H9 (cell line): ENCODE measurements around the gene PRR35. TPM values are rescaled to one million over a fixed set of nuclear protein-coding genes. Genes with fewer than 3 reads are reported as not detected.

Source experiments
- DNase-seq: peaks from one replicate; pipeline ENCODE4 v3.0.0-alpha.2; 2017
- H2AFZ ChIP-seq: one replicate; pipeline ENCODE4 v1.6.1; 2013; ENCODE audit warnings: mild to moderate bottlenecking, low read length, control low read depth, moderate library complexity
- H2AK5ac ChIP-seq: 2 replicates; pipeline ENCODE4 v1.6.1; 2013; ENCODE audit warnings: low read length, control low read depth, mixed read lengths; ENCODE audit not compliant: insufficient read length
- H2BK120ac ChIP-seq: one replicate; pipeline ENCODE4 v1.6.1; 2013; ENCODE audit warnings: low read depth, mild to moderate bottlenecking, low read length, control low read depth, inconsistent platforms; ENCODE audit not compliant: poor library complexity, severe bottlenecking
- H2BK12ac ChIP-seq: 2 replicates; pipeline ENCODE4 v1.6.1; 2013; ENCODE audit warnings: low read length, control low read depth, mixed read lengths, low read depth; ENCODE audit not compliant: insufficient read length
- H2BK15ac ChIP-seq: 2 replicates; pipeline ENCODE4 v1.6.1; 2013; ENCODE audit warnings: low read depth, low read length, control low read depth
- H2BK20ac ChIP-seq: one replicate; pipeline ENCODE4 v1.6.1; 2013; ENCODE audit warnings: low read depth, mild to moderate bottlenecking, low read length, control low read depth, inconsistent platforms; ENCODE audit not compliant: poor library complexity, severe bottlenecking
- H2BK5ac ChIP-seq: 2 replicates; pipeline ENCODE4 v1.6.1; 2013; ENCODE audit warnings: low read length, control low read depth, mixed read lengths; ENCODE audit not compliant: insufficient read length
- H3K14ac ChIP-seq: 2 replicates; pipeline ENCODE4 v1.6.1; 2013; ENCODE audit warnings: low read length, control low read depth; ENCODE audit not compliant: insufficient read depth
- H3K18ac ChIP-seq: 2 replicates; pipeline ENCODE4 v1.6.1; 2013; ENCODE audit warnings: low read depth, mild to moderate bottlenecking, mixed read lengths, low read length, control low read depth; ENCODE audit not compliant: insufficient read length
- H3K23ac ChIP-seq: 2 replicates; pipeline ENCODE4 v1.6.1; 2013; ENCODE audit warnings: low read length, control low read depth, mixed read lengths, low read depth; ENCODE audit not compliant: insufficient read length
- H3K23me2 ChIP-seq: 2 replicates; pipeline ENCODE4 v1.6.1; 2013; ENCODE audit warnings: low read depth, mild to moderate bottlenecking, mixed read lengths, low read length, control low read depth; ENCODE audit not compliant: insufficient read length, poor library complexity, severe bottlenecking
- H3K27ac ChIP-seq: 2 replicates; pipeline ENCODE4 v1.5.1; 2013; ENCODE audit warnings: low read length, control low read depth, mixed read lengths, low read depth; ENCODE audit not compliant: insufficient read length
- H3K27me3 ChIP-seq: 2 replicates; pipeline ENCODE4 v1.6.1; 2013; ENCODE audit warnings: low read length, control low read depth, inconsistent platforms; ENCODE audit not compliant: insufficient read depth
- H3K4ac ChIP-seq: 2 replicates; pipeline ENCODE4 v1.6.1; 2013; ENCODE audit warnings: low read depth, mild to moderate bottlenecking, control low read depth, inconsistent platforms, low read length, moderate library complexity
- H3K4me1 ChIP-seq: 2 replicates; pipeline ENCODE4 v1.6.1; 2013; ENCODE audit warnings: low read length, control low read depth, inconsistent platforms; ENCODE audit not compliant: insufficient read depth
- H3K4me2 ChIP-seq: 2 replicates; pipeline ENCODE4 v1.6.1; 2013; ENCODE audit warnings: low read length, control low read depth, mixed read lengths; ENCODE audit not compliant: insufficient read length, insufficient read depth
- H3K56ac ChIP-seq: 2 replicates; pipeline ENCODE4 v1.6.1; 2013; ENCODE audit warnings: low read depth, mild to moderate bottlenecking, mixed read lengths, low read length, control low read depth; ENCODE audit not compliant: insufficient read length
- H3K79me1 ChIP-seq: 2 replicates; pipeline ENCODE4 v1.6.1; 2013; ENCODE audit warnings: low read depth, mild to moderate bottlenecking, moderate library complexity, low read length, control low read depth, inconsistent platforms; ENCODE audit not compliant: insufficient read depth, poor library complexity, severe bottlenecking
- H3K79me2 ChIP-seq: 2 replicates; pipeline ENCODE4 v1.6.1; 2013; ENCODE audit warnings: low read length, control low read depth, inconsistent platforms; ENCODE audit not compliant: insufficient read depth
- H3K9ac ChIP-seq: 2 replicates; pipeline ENCODE4 v1.6.1; 2013; ENCODE audit warnings: low read length, control low read depth, mixed read lengths; ENCODE audit not compliant: insufficient read length; ENCODE audit errors: extremely low read depth
- H3K9me3 ChIP-seq: one replicate; pipeline ENCODE4 v1.6.1; 2013; ENCODE audit warnings: low read depth, low read length, inconsistent platforms; ENCODE audit not compliant: control insufficient read depth
- H3T11ph ChIP-seq: one replicate; pipeline ENCODE4 v1.6.1; 2013; ENCODE audit warnings: mild to moderate bottlenecking, low read length, control low read depth, inconsistent platforms
- H4K20me1 ChIP-seq: one replicate; pipeline ENCODE4 v1.6.1; 2013; ENCODE audit not compliant: control insufficient read depth, insufficient read length, insufficient read depth
- H4K5ac ChIP-seq: 2 replicates; pipeline ENCODE4 v1.6.1; 2013; ENCODE audit warnings: low read depth, mild to moderate bottlenecking, mixed read lengths, low read length, control low read depth; ENCODE audit not compliant: insufficient read length
- H4K8ac ChIP-seq: replicated peaks from 2 replicates; pipeline ENCODE4 v1.6.1; 2013; ENCODE audit warnings: low read length, control low read depth, mixed read lengths, low read depth; ENCODE audit not compliant: insufficient read length
- H4K91ac ChIP-seq: 2 replicates; pipeline ENCODE4 v1.6.1; 2013; ENCODE audit warnings: low read depth, mild to moderate bottlenecking, moderate library complexity, mixed read lengths, low read length, control low read depth; ENCODE audit not compliant: insufficient read length
- H3K27ac Mint-ChIP-seq, 3 experiments: 2 replicates in 2 of 3; 3 replicates in 1 of 3; pipeline ENCODE4 v1.8.0; 2020 to 2021; ENCODE audit warnings: mixed read lengths in 3 of 3, mild to moderate bottlenecking in 1 of 3, moderate library complexity in 1 of 3
- H3K27me3 Mint-ChIP-seq: 2 replicates; pipeline ENCODE4 v1.8.0; 2021; ENCODE audit warnings: low read depth, mild to moderate bottlenecking, moderate library complexity, mixed read lengths
- H3K36me3 Mint-ChIP-seq, 3 experiments: 2 replicates in 2 of 3; 3 replicates in 1 of 3; pipeline ENCODE4 v1.8.0; 2020 to 2021; ENCODE audit warnings: low read depth in 3 of 3, mixed read lengths in 3 of 3; ENCODE audit not compliant: insufficient read depth in 1 of 3
- H3K4me1 Mint-ChIP-seq, 2 experiments: 2 replicates each; pipeline ENCODE4 v1.8.0; 2020; ENCODE audit warnings: mixed read lengths in 2 of 2
- H3K4me3 Mint-ChIP-seq, 2 experiments: 2 replicates in 1 of 2; 3 replicates in 1 of 2; pipeline ENCODE4 v1.8.0; 2020 to 2021; ENCODE audit warnings: mild to moderate bottlenecking in 2 of 2, mixed read lengths in 2 of 2, moderate library complexity in 1 of 2
- H3K9me3 Mint-ChIP-seq, 2 experiments: 2 replicates in 1 of 2; 3 replicates in 1 of 2; pipeline ENCODE4 v1.8.0; 2020; ENCODE audit warnings: mild to moderate bottlenecking in 2 of 2, mixed read lengths in 2 of 2, moderate library complexity in 1 of 2
- CTCF ChIP-seq: fragments of 200-600 bp; sonication (generic); conservative IDR thresholded peaks from 3 replicates; pipeline ENCODE4 v1.8.0; 2021; ENCODE audit warnings: antibody characterized with exemption, mild to moderate bottlenecking
- WGBS: extraction: QIAGEN DNeasy Blood & Tissue Kit; methylation state at CpG from one replicate; pipeline ENCODE4 v1.1.7; 2013; ENCODE audit warnings: missing lambda C conversion rate, low lambda C conversion rate, mixed read lengths; ENCODE audit not compliant: insufficient read length; ENCODE audit errors: extremely low coverage; 5-methylcytosine and 5-hydroxymethylcytosine counted together
- total RNA-seq: library from RNA; stranded (reverse); gene quantifications from 2 replicates; pipeline ENCODE4 v1.2.1, GENCODE V29; 2021

Gene PRR35
- total RNA-seq, 1 experiment from 2014 or later: 0.33 TPM

DNA sequence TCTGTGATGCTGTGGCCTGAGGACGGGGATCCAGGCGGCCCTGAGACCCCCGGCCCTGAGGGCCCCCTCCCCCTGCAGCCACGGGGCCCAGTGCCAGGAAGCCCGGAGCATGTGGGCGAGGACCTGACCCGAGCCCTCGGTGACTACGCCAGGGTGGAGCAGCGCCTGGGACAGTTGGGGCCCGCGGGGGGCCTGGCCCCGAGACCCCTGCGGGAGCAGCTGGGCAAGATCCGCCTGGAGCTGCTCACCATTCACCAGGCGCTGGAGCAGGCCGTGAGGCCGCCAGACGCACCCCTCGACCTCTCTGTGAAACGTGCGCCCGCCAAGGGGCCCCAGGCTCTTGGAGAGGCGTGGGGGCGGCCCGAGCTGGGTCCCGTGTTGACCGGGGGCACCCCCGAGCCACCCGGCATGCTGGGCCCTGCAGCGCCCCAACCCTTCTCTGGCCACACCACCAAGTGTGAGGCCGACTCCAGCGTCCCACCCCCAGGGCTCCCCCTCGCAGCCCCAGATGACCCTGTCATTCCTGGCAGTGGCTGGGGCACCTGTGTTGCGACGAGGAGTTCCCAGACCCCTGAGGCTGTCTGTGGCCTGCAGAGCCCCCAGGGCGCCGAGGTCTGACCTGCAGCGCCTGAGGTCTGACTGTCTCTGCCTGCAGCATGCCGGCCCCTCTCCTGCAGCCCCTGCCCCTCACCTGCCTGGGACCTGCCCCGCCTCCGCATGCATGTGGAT is 4.7 kb downstream of the PRR35 start:
- peaks cover 22% of the 10 kb centered on the region for H3K27me3 Mint-ChIP-seq
- Histone ChIP-seq H3K56ac (no peak overlapping the region), H4K20me1 (peaks cover 3% of the 10 kb centered on the region), H2AK5ac (no peak overlapping the region), H3K9me3 (no peaks in the 10 kb centered on the region), H3K27ac (no peak overlapping the region), H4K91ac (no peak overlapping the region), H4K8ac (no peak overlapping the region), H3K4me2 (no peak overlapping the region), H3K14ac (no peak overlapping the region), H2BK120ac (no peak overlapping the region), H2AFZ (no peak overlapping the region), H3T11ph (no peak overlapping the region), H4K5ac (no peak overlapping the region), H2BK12ac (no peak overlapping the region), H3K4me1 (no peaks in the 10 kb centered on the region), H2BK15ac (no peak overlapping the region), H3K18ac (no peak overlapping the region), H3K23ac (no peak overlapping the region), H2BK20ac (no peak overlapping the region), H3K9ac (no peak overlapping the region), H3K23me2 (peaks cover 5% of the 10 kb centered on the region), H3K4ac (no peak overlapping the region), H3K27me3 (no peaks in the 10 kb centered on the region; the same call in 1 of the 2 replicates), H3K79me1 (no peaks in the 10 kb centered on the region), H2BK5ac (no peak overlapping the region), H3K79me2 (no peaks in the 10 kb centered on the region)
- no peak for DNase-seq
- TF ChIP-seq CTCF: no peak
- H3K4me1 Mint-ChIP-seq: peaks cover 10 to 22% of the 10 kb centered on the region in 2 experiments
- no CpG with 5 or more reads among the region's 42 CpGs for WGBS
- no peaks in the 10 kb centered on the region for H3K36me3 Mint-ChIP-seq
- H3K9me3 Mint-ChIP-seq: no peaks in the 10 kb centered on the region; a peak in 1 of 5 replicates
- no peak overlapping the region for H3K27ac Mint-ChIP-seq
- H3K4me3 Mint-ChIP-seq: no peak overlapping the region
